Epithelial cell of esophagus (primary cell): Measurements from ENCODE around the gene SUCLG2.

Experiments used
- DNase-seq: peaks from one replicate; pipeline ENCODE4 v3.0.0; 2010; ENCODE audit warnings: low read depth
- H3K4me3 ChIP-seq: 2 replicates; pipeline ENCODE4 v1.5.1; 2011; ENCODE audit warnings: mild to moderate bottlenecking, low read length, control low read depth
- TF ChIP-seq, protein P1 (sequence below): IDR thresholded peaks from 2 replicates; pipeline ENCODE4 v1.5.1; 2011; ENCODE audit warnings: low read depth, mild to moderate bottlenecking, low read length, control low read depth, inconsistent platforms; ENCODE audit not compliant: insufficient read depth; ENCODE audit errors: missing control alignments

Gene SUCLG2

DNA sequence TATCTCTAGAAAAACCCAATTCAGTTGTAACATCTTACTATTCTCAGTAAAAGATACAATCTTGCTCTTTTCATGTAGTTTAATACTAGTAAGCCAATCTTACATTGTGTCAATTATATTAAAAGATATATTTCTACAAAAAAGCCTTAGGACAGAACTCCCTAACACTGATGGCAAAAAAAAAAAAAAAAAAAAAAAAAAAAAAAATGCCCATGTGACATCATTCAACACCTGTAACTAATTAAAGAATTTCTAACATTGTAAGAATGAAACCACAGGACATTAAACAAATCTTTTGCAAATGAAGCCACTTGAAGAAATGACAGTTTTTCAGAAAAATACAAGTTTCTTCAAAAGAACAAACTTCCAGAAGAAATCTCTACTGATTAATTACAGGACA, 119.8 kb downstream of the SUCLG2 start:
- TF ChIP-seq, protein P1, sequence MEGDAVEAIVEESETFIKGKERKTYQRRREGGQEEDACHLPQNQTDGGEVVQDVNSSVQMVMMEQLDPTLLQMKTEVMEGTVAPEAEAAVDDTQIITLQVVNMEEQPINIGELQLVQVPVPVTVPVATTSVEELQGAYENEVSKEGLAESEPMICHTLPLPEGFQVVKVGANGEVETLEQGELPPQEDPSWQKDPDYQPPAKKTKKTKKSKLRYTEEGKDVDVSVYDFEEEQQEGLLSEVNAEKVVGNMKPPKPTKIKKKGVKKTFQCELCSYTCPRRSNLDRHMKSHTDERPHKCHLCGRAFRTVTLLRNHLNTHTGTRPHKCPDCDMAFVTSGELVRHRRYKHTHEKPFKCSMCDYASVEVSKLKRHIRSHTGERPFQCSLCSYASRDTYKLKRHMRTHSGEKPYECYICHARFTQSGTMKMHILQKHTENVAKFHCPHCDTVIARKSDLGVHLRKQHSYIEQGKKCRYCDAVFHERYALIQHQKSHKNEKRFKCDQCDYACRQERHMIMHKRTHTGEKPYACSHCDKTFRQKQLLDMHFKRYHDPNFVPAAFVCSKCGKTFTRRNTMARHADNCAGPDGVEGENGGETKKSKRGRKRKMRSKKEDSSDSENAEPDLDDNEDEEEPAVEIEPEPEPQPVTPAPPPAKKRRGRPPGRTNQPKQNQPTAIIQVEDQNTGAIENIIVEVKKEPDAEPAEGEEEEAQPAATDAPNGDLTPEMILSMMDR, result no peak
- no peak overlapping the region for H3K4me3 ChIP-seq
- DNase-seq, result no peak

DNA sequence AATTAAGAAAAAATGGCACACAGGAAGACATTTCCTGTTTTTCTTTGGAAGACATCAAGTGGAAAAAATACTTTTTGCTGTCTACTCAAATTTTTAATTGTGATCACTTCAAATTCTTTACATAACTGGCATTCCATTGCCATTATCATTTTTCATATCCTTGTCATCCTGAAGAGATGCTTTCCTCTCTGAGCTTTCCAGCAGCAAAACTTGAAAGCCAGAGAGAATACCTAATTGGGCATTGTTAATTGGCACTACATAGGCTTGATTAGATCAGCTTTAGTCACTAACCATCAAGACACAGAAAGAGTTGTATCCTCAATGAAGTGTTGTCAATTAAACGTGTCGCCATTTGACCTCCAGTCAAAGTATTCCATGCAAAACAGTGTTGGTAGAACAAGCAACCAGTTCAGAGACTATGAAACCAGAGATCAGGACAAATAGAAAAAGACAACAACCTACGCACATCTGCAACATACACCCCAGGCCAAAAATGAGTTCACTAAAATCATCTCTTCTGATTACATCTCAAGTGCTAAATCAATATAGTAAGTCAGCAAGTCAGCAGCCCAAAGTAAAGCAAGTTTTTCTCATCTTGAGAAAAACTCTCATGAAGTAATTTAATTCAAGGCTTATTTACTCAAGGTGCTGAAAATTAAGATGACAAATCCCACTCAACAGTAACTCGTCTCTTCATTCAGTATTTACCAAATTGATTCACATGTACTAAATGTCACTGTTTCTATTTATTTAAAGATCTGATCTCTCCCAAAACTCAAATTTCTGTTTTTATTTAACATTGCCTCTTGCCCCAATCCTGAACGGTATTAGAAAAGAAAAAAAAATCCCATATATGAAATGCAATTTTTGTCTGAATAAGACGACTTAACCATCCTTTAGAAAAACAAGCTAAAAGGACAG, 123.0 kb downstream of the SUCLG2 start:
- TF ChIP-seq, protein P1, result no peak
- no peak overlapping the region for H3K4me3 ChIP-seq
- DNase-seq, result no peak

DNA sequence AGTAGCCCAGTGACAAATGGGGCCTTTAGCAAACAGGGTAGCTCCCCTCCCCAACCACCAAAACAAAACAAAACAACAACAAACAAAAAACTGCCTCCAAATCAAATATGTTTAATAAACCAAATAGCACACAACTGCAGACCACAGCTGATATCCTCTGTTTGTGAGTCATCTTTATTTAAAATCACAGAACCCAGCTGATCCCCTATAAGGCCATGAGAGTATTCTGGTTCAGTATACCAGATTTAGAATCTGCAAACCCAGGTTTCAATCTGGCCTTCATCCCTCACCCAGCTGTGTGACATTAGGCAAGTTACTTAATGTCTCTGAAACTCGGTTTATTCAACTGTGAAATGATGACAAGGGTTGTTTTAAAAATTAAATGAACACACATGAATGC, 124.5 kb downstream of the SUCLG2 start:
- DNase-seq, result no peak
- TF ChIP-seq, protein P1, result no peak
- no peak overlapping the region for H3K4me3 ChIP-seq

DNA sequence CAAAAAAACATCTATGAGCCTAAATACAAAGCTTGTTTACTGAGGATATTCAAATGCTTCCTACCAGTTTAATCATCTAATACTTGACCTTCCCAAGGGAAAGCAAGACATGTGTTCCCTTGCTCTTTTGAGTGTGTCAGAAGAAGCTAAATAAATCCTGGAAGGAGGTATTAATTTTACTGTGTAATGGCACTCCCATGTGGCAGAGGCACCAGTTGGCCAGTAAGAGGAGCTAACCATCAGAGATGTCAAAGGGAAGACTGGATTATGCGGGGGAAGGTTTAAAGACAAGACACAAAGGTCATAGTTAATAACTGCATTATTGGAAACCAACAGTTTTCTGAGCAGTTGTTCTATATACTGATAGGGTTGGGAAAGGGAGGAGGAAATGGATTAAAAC, 125.1 kb downstream of the SUCLG2 start:
- DNase-seq, result no peak
- TF ChIP-seq, protein P1, result no peak
- H3K4me3 ChIP-seq, result no peak overlapping the region

DNA sequence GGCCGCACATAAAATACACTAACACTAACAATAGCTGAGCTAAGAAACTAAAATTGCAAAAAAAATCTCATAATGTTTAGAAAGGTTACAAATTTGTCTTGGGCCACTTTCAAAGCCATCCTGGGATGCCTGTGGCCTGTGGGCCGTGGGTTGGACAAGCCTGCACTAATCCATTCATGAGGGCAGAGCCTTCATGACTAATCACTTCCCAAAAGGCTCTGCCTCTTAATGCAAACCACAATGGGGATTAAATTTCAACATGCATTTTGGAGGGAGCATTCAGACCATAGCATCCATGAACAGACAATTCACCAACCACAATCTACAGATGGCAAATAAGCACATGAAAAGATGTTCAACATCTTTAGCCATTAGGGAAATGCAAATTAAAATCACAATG, 128.2 kb downstream of the SUCLG2 start:
- DNase-seq, result peak; percentile 73
- H3K4me3 ChIP-seq, result no peak overlapping the region
- TF ChIP-seq, protein P1, result no peak

DNA sequence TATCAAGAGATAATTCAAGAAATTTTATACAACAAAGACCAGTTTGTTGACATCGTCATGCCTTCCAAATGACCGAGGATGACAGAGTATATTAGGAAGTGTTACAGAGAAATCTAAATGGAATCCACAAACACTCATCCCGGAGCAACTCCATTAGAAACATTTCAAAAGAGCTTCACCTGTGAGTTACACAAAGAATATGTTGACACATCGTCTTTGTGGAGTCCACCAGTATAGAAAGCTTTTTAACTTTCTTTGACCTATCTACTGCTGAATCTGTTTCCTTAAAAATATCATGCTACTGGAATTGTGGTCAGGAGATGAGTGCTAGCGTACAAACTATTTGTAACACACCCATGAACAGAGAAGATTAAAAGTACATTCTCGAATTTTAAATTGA, 130.4 kb downstream of the SUCLG2 start:
- DNase-seq, result peak; percentile 73
- TF ChIP-seq, protein P1, result no peak
- H3K4me3 ChIP-seq, result no peak overlapping the region

DNA sequence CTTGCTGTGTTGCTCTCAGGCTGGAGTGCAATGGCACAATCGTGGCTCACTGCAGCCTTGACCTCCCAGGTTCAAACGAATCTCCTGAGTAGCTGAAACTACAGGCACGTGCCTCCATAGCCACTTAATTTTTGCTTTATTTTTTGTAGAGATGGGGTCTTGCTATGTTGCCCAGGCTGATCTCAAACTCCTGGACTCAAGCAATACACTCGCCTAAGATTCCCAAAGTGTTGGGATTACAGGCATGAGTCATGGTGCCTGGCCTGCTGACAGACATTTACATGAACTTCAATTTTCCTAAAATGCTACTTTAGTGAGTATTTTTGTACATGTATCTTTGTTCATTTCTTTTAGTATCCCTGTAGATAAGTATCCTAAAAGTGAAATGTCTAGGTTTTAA, 132.3 kb downstream of the SUCLG2 start:
- TF ChIP-seq, protein P1, result no peak
- no peak for DNase-seq
- H3K4me3 ChIP-seq, result no peak overlapping the region
